HG03060 (cell line): Measurements from ENCODE around the gene S100A3.
"Not testable (repeated sequence)": the region's sequence is repeated elsewhere in the genome, so short reads cannot be mapped to it uniquely, and the experiment has no call there.

Experiments used
- ATAC-seq: cut with Tn5 transposase; IDR thresholded peaks from one replicate; pipeline ENCODE4 v1.9.1; 2021; ENCODE audit warnings: low read depth, moderate number of reproducible peaks; ENCODE audit not compliant: unreplicated experiment

S100A3 gene

GRCh38 chr1:153536012-153536670 lies 12.9 kb downstream of the S100A3 start:
- ATAC-seq, result no peak

GRCh38 chr1:153535242-153536011 lies 13.6 kb downstream of the S100A3 start, which contains the start of gene S100A6:
S100A6 (minus strand) TSS chr1:153535991; CDS start chr1:153535339, 652 bp downstream.
- no peak for ATAC-seq

GRCh38 chr1:153534925-153535241 lies 14.2 kb downstream of the S100A3 start:
- no peak for ATAC-seq

GRCh38 chr1:153534226-153534924 lies 14.7 kb downstream of the S100A3 start:
- ATAC-seq, result no peak

GRCh38 chr1:153533689-153534201 lies 15.3 kb downstream of the S100A3 start:
- ATAC-seq, result no peak

- no peak for ATAC-seq
Measured at GRCh38 chr1:153532769-153533599, 16.1 kb downstream of the S100A3 start.

- no peak for ATAC-seq
Measured at GRCh38 chr1:153532181-153532580, 16.9 kb downstream of the S100A3 start.

- ATAC-seq, result no peak
Measured at GRCh38 chr1:153531638-153532037, 17.4 kb downstream of the S100A3 start.

GRCh38 chr1:153527683-153528040 lies 21.4 kb downstream of the S100A3 start:
- ATAC-seq, result no peak

- no peak for ATAC-seq
Measured at GRCh38 chr1:153527023-153527682, 21.9 kb downstream of the S100A3 start.

- ATAC-seq, result no peak
Measured at GRCh38 chr1:153526132-153526543, 22.9 kb downstream of the S100A3 start.

- ATAC-seq, result no peak
Measured at GRCh38 chr1:153525088-153525728, 23.9 kb downstream of the S100A3 start.

GRCh38 chr1:153522353-153523048 lies 26.6 kb downstream of the S100A3 start:
- not testable (repeated sequence) for ATAC-seq

GRCh38 chr1:153521808-153522207 lies 27.2 kb downstream of the S100A3 start:
- ATAC-seq, result not testable (repeated sequence)

- no peak for ATAC-seq
Measured at GRCh38 chr1:153520818-153521476, 28.1 kb downstream of the S100A3 start.

- ATAC-seq, result not testable (repeated sequence)
Measured at GRCh38 chr1:153520137-153520691, 28.8 kb downstream of the S100A3 start.

GRCh38 chr1:153519242-153519641 lies 29.8 kb downstream of the S100A3 start:
- ATAC-seq, result no peak
